GM19193 (cell line): ENCODE results near the gene GALR2.

ENCODE experiments used
- POLR2A ChIP-seq: IDR thresholded peaks from 4 replicates; pipeline ENCODE4 v1.6.1; 2011; ENCODE audit not compliant: insufficient read depth, insufficient read length; ENCODE audit errors: extremely low read depth

The GALR2 gene

DNA sequence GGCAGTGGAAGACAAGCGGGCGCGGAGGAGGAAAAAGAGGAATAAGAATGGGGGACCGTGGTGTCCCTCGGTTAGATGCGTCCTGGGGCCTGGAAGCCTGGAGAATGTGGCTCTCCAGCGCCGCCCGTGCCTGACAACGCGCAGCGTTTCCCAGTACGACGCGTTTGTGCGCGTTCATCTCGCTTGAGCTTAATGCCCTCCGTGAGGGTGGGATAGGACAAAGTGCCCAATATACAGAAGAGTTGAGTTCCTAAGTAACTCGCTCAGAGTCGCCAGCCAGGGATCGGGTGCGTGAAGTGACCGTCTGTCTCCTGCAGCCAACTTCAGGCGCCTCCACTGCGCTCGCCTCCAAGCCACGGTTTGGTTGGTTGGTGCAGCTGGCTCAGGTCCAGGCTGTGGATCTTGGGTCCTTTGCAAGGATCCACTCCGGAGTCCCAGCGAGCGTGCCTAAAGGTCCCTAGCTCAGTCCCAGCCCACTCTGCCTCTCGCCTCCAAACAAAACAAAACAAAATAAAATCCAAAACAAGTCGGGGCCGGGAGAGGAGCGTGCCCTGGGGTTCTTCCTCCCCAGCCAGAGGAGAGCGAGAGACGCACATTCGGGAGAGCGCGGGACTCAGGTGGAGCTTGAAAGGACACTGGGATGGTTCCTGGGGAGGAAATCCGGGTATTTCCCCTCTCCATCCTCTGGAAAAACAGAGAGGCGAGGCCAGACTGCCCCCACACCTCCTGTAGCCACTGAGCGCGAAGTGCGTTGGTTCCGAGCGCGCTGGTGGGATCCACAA is 974 bp downstream of the GALR2 start:
- TF ChIP-seq POLR2A, result no peak

DNA sequence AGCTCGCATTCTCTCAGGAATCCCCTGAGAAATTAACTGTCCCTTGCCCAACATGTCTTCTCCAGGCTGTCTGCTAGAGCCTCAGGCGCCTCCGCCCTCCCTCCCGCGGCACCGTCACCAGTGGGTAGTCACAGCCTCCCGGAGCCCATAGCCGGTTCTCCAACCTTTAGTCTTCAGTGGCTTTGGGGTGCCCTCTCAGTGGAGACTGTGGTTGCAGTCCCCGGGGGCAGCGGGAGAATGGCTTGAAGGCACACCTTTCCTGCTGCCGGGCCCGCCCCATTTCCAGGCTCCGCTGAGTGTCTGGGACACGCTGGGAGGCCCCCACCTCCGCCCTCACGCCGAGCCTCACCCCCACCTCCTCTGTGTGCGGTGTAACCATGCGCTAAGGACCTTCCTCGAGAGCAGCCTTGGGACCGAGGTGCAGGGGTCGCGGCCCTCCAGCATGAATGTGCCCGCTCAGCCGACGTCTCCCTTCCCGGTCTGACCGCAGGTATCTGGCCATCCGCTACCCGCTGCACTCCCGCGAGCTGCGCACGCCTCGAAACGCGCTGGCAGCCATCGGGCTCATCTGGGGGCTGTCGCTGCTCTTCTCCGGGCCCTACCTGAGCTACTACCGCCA is 1.7 kb downstream of the GALR2 start:
- TF ChIP-seq POLR2A, result no peak

DNA sequence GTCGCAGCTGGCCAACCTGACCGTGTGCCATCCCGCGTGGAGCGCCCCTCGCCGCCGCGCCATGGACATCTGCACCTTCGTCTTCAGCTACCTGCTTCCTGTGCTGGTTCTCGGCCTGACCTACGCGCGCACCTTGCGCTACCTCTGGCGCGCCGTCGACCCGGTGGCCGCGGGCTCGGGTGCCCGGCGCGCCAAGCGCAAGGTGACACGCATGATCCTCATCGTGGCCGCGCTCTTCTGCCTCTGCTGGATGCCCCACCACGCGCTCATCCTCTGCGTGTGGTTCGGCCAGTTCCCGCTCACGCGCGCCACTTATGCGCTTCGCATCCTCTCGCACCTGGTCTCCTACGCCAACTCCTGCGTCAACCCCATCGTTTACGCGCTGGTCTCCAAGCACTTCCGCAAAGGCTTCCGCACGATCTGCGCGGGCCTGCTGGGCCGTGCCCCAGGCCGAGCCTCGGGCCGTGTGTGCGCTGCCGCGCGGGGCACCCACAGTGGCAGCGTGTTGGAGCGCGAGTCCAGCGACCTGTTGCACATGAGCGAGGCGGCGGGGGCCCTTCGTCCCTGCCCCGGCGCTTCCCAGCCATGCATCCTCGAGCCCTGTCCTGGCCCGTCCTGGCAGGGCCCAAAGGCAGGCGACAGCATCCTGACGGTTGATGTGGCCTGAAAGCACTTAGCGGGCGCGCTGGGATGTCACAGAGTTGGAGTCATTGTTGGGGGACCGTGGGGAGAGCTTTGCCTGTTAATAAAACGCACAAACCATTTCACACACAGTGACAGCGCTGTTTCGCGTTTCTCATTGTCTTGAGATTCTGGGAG is 2.4 kb downstream of the GALR2 start:
- no peak for TF ChIP-seq POLR2A

DNA sequence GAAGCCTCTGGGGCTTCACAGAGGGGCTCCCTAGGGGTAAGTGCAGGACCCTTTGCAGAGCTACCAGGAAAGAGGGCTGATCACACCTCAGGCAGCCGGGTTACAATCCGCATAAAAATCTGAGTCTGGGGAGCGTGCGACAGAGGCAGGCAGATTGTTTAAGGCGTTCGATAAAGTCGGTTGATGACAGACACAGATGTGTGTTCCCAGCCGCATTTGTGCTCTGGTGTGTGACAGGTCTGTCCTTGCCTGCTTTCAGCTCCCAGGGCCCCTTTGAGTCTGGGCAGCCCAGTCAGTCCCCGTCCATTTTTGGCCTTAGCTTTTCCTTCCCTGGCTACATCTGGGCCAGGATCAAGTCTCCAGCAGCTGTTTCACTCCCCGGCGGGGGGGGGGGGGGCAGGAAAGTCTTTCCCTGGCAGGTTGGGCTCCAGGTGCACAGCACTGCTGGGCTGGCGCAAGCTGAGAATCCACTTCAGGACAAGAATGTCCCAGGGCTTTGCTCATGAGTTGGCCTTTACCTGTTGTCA is 3.1 kb downstream of the GALR2 start:
- no peak for TF ChIP-seq POLR2A

DNA sequence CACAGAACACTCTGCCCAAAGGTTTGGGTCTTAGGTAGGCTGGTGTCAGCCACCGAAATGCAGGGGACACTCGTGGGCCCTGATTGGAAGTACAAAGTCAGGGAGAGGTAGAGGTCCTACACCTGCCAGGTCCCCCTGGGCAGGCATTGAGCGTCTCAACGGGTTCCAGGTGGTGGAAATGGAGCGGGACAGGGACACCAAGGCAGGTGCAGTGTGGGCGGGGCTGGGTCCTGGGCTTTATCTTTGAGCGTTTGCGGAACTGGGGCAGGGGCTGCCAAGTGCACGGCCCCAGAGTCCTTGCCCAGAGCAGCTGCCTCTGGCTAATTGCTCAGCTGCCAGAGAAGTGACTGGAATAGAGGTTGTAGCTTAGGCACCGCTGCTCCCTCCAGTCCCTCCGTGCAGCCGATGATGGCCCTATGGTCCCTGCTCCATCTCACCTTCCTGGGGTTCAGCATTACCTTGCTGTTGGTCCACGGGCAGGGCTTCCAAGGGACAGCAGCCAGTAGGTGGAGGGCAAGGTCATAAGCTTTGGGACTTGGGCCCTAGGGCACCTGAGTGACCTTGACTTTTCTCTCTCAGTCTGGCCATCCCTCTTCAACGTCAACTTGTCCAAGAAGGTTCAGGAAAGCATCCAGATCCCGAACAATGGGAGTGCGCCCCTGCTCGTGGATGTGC is 4.4 kb downstream of the GALR2 start, which contains the start of gene ZACN:
Gene ZACN (plus strand): TSS at position 323 of the 675 bp plus-strand sequence. CDS start 83 bp downstream, at position 406.
- no peak for TF ChIP-seq POLR2A

DNA sequence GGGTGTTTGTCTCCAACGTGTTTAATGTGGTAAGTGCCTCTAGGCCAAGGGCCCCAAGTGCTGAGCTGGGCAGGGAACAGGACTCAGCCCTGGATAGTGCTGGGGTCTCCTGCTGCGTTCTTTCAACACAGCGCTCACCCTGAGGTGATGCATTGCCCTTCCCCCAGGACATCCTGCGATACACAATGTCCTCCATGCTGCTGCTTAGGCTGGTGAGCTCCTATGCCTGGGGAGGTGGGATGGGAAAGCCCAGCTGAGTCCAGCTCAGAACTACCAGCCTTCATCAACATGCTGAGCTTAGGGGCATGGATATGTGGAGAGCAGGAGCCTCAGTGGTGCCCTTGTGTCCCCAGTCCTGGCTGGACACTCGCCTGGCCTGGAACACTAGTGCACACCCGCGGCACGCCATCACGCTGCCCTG is 5.0 kb downstream of the GALR2 start:
- no peak for TF ChIP-seq POLR2A

DNA sequence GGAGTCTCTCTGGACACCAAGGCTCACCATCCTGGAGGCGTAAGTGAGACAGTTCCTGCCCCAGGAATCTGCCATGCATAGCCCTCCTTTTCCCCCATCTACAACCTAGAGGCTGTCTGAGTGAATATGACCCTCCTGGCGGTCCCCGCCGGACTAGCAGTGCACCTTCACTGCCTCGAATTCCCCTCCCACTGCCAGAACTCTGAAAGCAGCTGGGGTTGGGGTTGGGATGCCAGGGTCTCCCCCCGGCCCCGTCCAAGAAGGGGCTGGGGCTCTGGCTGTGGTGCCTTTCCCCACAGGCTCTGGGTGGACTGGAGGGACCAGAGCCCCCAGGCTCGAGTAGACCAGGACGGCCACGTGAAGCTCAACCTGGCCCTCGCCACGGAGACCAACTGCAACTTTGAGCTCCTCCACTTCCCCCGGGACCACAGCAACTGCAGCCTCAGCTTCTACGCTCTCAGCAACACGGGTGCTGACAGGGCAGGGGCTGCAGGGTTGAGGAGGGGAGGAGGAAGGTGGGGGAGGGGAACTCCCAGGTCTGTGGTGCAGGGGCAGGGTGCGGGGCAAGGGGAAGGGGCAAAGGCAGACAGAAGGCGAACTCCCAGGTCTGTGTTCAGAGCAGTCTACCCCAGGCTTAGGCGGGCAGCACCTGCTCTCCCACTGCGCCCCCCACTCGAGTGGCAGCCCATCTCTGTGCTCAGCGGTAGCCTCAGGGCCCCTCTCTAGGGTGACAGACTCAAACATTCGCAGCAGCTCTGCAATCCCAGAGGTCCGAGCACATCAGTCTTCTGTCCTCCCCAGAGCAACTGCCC is 5.6 kb downstream of the GALR2 start:
- TF ChIP-seq POLR2A, result no peak

DNA sequence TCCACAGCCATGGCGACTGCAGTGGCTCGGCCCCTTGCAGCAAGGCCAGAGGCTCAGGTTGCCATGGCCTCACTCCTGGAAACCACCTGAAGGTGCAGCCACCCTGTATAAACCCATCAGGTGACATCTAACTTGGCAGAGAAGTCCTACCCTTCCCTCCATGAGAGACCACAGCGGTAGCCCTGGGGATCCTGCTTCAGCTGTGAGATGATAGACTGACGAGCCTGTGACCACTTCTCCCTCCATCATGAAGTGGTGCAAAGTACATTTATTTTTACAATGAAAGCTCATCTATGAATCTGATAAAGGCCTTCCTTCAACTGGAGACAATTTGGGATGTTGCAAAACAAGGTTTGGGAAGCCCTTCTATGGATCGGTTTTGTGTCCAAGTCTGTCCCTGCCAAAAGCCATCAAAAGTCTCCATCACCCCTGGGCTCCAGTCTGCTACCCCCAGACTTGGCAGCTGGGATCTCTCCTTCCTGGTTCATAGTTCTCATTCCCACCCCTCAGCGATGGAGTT is 6.2 kb downstream of the GALR2 start:
- TF ChIP-seq POLR2A, result no peak

DNA sequence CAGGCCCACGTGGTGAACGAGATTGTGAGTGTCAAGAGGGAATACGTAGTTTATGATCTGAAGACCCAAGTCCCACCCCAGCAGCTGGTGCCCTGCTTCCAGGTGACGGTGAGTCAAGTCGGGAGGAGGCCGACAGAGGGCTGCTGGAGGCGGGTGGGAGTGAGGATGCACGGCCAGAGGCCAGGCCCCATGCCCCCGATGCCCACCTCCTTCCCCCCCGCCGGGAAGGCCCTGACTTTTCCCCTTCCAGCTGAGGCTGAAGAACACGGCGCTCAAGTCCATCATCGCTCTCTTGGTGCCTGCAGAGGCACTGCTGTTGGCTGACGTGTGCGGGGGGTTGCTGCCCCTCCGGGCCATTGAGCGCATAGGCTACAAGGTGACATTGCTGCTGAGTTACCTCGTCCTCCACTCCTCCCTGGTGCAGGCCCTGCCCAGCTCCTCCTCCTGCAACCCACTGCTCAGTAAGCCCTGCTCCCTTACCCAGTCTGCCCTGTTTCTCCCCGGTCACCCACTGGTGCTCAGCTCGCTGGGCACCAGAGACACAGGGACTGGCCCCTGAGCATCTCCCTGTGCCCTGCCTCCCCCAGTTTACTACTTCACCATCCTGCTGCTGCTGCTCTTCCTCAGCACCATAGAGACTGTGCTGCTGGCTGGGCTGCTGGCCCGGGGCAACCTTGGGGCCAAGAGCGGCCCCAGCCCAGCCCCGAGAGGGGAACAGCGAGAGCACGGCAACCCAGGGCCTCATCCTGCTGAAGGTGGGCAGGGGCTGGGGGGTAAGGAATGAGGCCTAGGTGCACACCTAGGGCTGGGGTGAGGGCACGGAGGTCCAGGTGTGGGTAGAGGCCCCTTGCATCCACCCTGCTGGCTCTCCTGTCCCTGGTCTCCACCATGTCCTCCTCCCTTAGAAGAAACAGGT is 7.0 kb downstream of the GALR2 start:
- TF ChIP-seq POLR2A, result no peak

DNA sequence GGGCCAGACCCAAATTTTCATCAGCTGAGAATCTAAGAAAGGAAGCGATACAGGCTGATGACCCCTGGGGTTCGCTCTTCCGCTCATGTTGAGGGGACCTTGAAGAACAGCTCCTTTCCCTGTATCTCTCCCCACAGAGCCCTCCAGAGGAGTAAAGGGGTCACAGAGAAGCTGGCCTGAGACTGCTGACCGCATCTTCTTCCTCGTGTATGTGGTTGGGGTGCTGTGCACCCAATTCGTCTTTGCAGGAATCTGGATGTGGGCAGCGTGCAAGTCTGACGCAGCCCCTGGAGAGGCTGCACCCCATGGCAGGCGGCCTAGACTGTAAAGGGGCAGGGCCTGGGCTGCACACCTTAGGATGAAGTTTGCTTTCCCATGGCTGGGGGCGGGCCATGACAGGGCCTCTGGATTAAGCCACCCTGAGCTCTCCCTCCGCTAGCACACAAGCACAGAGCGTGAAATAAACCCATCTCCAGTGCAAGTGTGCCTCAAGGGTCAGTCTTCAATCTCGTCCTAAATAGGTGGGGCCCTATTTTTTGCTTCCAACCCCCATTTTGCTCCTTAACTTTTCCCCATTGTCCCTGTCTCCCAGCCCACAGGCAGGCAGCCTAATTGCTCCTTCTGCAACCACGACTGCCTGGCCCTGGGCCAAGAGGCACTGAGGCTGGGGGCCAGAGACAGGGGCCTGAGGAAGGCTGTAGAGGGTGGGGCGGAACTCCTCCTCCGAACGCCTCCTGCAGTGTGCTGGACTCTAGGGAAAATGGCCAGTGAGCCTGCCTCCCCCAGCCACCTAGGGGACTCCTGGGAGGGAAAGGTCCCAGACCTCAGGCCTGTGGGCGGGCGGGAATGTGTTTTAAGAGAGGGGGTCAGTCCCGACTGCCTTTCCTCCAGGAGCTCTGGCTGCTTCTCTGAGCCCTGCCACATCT is 8.0 kb downstream of the GALR2 start:
- TF ChIP-seq POLR2A, result no peak

DNA sequence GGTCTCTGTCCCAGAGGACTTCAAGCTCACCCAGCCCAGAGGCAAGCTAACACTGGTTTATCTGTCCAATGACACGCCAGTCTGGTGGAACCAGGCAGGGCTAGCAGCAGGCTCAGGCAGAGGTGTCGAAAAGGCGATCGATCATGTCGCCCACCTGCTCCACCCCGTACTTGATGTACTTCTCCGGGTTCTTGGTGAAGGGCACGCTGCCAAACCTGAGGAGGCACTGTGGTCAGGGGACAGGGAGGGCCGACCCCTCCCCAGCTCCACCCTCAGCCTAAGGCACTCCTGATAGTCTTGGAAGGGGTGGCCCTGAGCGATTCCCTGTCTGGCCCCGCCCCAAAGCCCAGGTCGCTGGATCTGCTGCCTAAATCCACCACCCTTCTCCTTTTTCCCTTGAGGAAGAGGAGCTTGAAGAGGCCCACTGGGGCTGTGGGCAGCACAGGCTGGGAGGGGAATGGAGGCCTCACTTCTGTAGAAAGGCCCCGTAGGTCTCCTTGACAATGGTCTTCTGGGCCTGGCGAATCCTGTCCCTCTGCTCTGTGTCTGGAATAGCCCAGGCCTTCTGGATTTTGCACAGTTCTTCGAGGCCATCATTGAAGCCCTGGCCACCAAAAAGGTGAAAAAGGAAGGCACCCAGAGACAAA is 9.1 kb downstream of the GALR2 start:
- no peak for TF ChIP-seq POLR2A
